ENCODE data around the gene PARD3B.

GRCh38 chr2:205115511-205115910 lies 570.2 kb downstream of the PARD3B start:
- TF ChIP-seq, protein P1, sequence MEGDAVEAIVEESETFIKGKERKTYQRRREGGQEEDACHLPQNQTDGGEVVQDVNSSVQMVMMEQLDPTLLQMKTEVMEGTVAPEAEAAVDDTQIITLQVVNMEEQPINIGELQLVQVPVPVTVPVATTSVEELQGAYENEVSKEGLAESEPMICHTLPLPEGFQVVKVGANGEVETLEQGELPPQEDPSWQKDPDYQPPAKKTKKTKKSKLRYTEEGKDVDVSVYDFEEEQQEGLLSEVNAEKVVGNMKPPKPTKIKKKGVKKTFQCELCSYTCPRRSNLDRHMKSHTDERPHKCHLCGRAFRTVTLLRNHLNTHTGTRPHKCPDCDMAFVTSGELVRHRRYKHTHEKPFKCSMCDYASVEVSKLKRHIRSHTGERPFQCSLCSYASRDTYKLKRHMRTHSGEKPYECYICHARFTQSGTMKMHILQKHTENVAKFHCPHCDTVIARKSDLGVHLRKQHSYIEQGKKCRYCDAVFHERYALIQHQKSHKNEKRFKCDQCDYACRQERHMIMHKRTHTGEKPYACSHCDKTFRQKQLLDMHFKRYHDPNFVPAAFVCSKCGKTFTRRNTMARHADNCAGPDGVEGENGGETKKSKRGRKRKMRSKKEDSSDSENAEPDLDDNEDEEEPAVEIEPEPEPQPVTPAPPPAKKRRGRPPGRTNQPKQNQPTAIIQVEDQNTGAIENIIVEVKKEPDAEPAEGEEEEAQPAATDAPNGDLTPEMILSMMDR (IDR thresholded peaks at IDR 0.05; ENCODE audit: insufficient read depth, low read length): no peak
- TF ChIP-seq, protein P2, sequence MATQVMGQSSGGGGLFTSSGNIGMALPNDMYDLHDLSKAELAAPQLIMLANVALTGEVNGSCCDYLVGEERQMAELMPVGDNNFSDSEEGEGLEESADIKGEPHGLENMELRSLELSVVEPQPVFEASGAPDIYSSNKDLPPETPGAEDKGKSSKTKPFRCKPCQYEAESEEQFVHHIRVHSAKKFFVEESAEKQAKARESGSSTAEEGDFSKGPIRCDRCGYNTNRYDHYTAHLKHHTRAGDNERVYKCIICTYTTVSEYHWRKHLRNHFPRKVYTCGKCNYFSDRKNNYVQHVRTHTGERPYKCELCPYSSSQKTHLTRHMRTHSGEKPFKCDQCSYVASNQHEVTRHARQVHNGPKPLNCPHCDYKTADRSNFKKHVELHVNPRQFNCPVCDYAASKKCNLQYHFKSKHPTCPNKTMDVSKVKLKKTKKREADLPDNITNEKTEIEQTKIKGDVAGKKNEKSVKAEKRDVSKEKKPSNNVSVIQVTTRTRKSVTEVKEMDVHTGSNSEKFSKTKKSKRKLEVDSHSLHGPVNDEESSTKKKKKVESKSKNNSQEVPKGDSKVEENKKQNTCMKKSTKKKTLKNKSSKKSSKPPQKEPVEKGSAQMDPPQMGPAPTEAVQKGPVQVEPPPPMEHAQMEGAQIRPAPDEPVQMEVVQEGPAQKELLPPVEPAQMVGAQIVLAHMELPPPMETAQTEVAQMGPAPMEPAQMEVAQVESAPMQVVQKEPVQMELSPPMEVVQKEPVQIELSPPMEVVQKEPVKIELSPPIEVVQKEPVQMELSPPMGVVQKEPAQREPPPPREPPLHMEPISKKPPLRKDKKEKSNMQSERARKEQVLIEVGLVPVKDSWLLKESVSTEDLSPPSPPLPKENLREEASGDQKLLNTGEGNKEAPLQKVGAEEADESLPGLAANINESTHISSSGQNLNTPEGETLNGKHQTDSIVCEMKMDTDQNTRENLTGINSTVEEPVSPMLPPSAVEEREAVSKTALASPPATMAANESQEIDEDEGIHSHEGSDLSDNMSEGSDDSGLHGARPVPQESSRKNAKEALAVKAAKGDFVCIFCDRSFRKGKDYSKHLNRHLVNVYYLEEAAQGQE (IDR thresholded peaks at IDR 0.05; ENCODE audit: insufficient replicate concordance, low read depth): no peak
- TF ChIP-seq POLR2AphosphoS5 (IDR thresholded peaks at IDR 0.05; ENCODE audit: low read depth): no peak
- no peak for TF ChIP-seq SPI1 (IDR thresholded peaks at IDR 0.05; ENCODE audit: borderline replicate concordance, low read depth)
